NCI-H2029 treated with DMSO at 0.1 percent for 48 hours (cell line): ENCODE results near the gene CEACAM16.
"Not testable (repeated sequence)": the region's sequence is repeated elsewhere in the genome, so short reads cannot be mapped to it uniquely, and the experiment has no call there.

Experiments used
- DNase-seq: peaks from one replicate; lab custom pipeline; 2025; lab: John Stamatoyannopoulos, UW

Gene CEACAM16

DNA sequence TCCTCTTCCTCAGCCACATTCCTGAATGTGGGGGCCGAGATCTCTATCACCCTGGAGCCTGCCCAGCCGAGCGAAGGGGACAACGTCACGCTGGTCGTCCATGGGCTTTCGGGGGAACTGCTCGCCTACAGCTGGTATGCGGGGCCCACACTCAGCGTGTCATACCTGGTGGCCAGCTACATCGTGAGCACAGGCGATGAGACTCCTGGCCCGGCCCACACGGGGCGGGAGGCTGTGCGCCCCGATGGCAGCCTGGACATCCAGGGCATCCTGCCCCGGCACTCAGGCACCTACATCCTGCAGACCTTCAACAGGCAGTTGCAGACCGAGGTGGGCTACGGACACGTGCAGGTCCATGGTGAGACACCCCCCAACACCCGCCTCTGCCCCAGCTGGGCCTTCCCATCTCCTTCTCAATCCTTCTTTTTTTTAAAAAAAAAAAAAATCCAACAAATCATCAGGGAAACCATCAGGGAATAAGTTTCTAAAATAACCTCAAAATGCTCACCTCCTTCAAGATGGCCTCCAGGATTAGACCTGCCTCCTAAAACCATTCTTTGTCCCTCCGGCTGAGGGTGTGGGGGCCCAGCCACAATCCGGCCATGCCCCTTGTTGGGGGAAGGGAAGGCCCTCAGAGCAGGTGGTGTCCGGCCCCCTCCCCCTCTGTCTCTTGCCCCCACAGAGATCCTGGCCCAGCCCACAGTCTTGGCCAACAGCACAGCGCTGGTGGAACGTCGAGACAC is 4.6 kb downstream of the CEACAM16 start:
- DNase-seq, result no peak

- DNase-seq, result no peak
These were observed 6.0 kb downstream of the CEACAM16 start for GRCh38 chr19:44704982-44705381.

DNA sequence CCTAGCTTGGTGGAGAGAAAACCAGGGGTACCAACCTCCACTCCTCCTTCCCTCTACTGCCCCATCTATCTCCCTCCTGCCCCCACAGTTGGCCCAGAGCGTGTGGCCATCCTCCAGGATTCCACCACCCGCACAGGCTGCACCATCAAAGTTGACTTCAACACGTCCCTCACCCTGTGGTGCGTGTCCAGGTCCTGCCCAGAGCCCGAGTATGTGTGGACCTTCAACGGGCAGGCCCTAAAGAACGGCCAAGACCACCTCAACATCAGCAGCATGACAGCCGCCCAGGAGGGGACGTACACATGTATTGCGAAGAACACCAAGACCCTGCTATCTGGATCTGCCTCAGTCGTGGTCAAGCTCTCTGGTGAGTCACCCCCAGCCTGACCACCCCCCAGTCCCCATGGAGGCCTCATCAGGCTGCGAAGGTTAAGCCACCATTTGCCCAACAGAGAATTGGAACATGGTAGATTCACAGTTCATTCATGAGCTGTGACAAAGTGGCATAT is 6.6 kb downstream of the CEACAM16 start:
- DNase-seq, result no peak

GRCh38 chr19:44706506-44707236 is 7.7 kb downstream of the CEACAM16 start:
- no peak for DNase-seq

DNA sequence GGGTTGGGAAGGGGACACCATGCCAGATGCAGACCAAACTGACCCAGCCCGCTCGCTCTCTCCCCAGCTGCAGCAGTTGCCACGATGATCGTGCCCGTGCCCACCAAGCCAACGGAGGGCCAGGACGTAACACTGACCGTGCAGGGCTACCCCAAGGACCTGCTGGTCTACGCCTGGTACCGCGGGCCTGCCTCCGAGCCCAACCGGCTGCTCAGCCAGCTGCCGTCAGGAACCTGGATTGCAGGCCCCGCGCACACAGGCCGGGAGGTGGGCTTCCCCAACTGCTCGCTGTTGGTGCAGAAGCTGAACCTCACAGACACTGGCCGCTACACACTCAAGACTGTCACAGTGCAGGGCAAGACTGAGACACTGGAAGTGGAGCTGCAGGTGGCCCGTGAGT is 8.8 kb downstream of the CEACAM16 start:
- DNase-seq, result no peak

DNA sequence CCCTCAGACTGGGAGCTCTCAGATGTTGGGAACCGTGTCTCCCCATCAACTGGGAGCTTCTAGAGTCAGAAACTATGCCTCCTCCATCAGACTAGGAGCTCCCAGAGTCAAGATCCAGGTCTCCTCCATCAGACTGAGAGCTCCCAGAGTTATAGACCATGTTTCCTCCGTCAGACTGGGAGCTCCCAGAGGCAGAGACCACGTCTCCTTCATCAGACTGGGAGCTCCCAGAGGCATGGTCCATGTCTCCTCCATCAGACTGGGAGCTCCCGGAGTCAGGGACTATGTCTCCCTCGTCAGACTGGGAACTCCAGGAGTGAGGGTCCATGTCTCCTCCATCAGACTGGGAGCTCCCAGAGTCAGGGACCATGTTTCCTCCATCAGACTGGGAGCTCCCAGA is 10.0 kb downstream of the CEACAM16 start:
- DNase-seq, result no peak

GRCh38 chr19:44709434-44710266 is 10.7 kb downstream of the CEACAM16 start:
- DNase-seq, result not testable (repeated sequence)

DNA sequence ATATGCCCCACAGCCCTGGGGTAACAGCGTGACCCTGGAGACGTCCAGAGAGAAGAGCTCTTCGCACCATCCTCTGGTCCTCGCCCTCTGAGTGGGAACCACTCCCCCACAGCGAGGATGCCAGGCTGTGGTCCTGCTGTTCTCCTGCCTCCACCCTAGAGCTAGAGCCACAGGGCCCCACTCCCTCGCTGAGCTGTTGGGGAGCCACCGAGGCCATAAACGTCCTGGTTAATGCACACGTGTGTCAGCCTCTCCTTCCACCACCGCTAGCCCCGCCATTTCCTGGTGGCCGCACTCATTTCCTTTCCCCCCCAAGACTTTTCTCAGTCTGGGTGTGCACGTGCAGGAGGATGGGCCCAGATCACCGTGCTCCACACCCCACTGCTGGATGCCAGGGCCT is 11.5 kb downstream of the CEACAM16 start:
- DNase-seq, result no peak

DNA sequence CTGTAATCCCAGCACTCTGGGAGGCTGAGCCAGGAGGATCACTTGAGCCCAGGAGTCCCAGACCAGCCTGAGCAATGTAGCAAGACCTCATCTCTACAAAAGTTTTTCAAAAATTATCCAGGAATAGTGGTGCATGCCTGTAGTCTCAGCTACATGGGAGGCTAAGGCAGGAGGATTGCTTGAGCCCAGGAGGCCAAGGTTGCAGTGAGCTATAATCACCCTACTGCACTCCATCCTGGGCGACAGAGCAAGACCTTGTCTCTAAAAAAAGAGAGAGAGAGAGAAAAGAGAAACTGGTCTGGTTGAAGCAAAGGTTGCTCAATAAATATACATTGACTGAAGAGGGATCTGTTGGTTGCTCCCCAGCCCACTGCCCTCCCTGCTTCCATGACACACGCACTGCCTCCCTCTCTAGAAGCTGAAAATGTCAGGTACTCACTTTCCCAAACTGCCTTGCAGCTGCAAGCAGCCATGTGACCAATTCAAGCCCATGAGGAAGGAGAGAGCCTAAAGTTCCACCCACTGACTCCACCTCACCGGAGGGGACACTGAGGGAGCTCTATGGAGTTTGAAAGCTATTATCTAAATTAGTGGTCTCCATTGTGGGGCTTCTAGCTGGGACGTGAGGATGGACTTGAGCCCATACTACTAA is 14.0 kb downstream of the CEACAM16 start:
- no peak for DNase-seq

DNA sequence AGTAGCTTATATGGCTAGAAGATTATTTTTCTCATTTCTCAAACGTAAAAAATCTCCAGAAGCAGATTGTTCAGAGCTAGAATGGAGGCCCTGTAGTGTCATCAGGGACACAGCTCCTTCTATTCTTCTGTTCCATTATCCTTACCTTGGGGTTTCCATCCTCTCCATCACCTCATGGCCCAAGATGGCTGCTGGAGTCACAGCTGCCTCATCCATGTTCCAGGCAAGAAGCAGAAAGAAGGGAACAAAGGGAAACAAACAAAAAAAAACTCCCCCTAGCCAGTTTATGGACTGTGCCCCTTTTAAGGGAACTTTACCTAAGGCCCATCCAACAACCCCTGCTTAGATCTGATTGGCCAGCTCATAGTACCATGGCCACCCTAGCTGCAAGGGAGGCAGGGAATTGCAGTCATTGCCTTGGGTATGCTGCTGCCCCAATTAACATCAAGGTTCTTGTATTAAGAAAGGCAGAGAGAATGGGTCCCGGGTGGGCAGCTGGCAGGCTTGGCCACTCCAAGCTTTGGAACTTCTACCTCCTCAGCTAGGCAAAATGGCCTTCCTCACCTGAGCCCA is 15.7 kb downstream of the CEACAM16 start:
- DNase-seq, result no peak

GRCh38 chr19:44717603-44718002 is 18.7 kb downstream of the CEACAM16 start:
- no peak for DNase-seq

GRCh38 chr19:44718441-44719261 is 19.7 kb downstream of the CEACAM16 start:
- peak; percentile 65 for DNase-seq

DNA sequence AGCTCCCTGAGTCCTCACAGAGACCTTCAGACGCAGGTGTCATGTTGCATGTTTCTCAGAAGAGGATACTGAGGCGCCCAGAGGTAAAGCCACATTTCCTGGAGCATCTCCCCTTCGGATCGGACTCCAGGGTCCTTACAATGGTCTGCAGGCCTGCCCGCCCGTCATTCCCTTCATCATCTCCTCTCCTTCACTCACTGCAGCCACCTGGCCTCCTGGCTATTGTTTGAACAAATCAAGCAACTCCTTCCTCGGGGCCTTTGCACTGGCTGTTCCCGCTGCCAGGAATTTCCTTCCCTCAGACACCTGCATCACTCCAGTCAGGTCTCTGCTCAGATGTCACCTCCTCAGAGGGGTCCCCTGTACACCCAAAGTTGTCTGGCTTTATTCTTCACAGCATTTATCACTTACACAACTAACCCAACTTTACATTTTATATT is 20.3 kb downstream of the CEACAM16 start:
- no peak for DNase-seq

DNA sequence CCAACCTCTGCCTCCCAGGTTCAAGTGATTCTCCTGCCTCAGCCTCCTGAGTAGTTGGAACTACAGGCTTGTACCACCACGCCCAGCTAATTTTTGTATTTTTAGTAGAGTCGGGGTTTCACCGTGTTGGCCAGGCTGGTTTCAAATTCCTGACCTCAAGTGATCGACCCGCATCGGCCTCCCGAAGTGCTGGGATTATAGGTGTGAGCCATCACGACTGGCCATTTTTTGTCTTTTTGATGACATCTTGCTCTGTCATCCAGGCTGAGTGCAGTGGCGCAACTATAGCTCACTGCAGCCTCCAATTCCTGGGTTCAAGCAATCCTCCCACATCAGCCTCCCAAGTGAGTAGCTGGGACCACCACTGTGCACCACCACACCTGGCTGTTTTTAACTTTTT is 21.4 kb downstream of the CEACAM16 start:
- not testable (repeated sequence) for DNase-seq

GRCh38 chr19:44720945-44721344 is 22.0 kb downstream of the CEACAM16 start:
- no peak for DNase-seq

DNA sequence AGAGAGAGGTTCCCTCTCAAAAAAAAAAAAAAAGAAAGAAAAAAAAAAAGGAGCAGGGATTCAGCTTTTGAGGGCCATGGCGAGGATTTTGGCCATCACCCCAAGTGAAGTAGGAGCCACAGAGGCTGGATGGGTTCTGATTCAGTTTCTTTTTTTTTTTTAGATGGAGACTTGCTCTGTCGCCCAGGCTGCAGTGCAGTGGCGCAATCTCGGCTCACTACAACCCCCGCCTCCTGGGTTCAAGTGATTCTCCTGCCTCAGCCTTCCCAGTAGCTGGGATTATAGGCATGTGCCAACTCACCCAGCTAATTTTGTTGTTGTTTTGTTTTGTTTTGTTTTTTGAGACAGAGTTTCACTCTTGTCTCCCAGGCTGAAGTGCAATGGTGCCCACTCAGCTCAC is 22.4 kb downstream of the CEACAM16 start:
- not testable (repeated sequence) for DNase-seq

GRCh38 chr19:44722131-44723121 is 23.5 kb downstream of the CEACAM16 start:
- DNase-seq, result no peak

GRCh38 chr19:44723299-44723951 is 24.5 kb downstream of the CEACAM16 start:
- DNase-seq, result no peak

GRCh38 chr19:44723952-44724319 is 25.0 kb downstream of the CEACAM16 start:
- peak; percentile 16 for DNase-seq
